Endodermal cell (in vitro differentiated cells): ENCODE measurements around the gene NCK1. TPM values are rescaled to one million over a fixed set of nuclear protein-coding genes. Genes with fewer than 3 reads are reported as not detected.

ENCODE experiments used
- DNase-seq: peaks from one replicate; pipeline ENCODE4 v3.0.0-alpha.2; 2017
- H3K27ac ChIP-seq: 2 replicates; pipeline ENCODE4 v1.5.1; 2013; ENCODE audit warnings: mild to moderate bottlenecking, low read depth, low read length, moderate library complexity
- H3K27me3 ChIP-seq: 2 replicates; pipeline ENCODE4 v1.6.1; 2013; ENCODE audit warnings: mild to moderate bottlenecking, low read length, moderate library complexity; ENCODE audit not compliant: insufficient read depth, control insufficient read depth, poor library complexity, severe bottlenecking
- H3K36me3 ChIP-seq: 2 replicates; pipeline ENCODE4 v1.7.0; 2013; ENCODE audit warnings: mild to moderate bottlenecking, low read length, moderate library complexity; ENCODE audit not compliant: control insufficient read depth, insufficient read depth
- H3K4me1 ChIP-seq: one replicate; pipeline ENCODE4 v1.7.0; 2013; ENCODE audit warnings: low read length; ENCODE audit not compliant: control insufficient read depth, insufficient read depth
- H3K4me3 ChIP-seq: 2 replicates; pipeline ENCODE4 v1.5.1; 2013; ENCODE audit warnings: mild to moderate bottlenecking, low read length, moderate library complexity
- H3K9ac ChIP-seq: 2 replicates; pipeline ENCODE4 v1.6.1; 2013; ENCODE audit warnings: mild to moderate bottlenecking, low read length, moderate library complexity; ENCODE audit not compliant: poor library complexity, severe bottlenecking; ENCODE audit errors: extremely low read depth
- H3K9me3 ChIP-seq: 2 replicates; pipeline ENCODE4 v1.6.1; 2013; ENCODE audit warnings: mild to moderate bottlenecking, low read length, moderate library complexity; ENCODE audit not compliant: control insufficient read depth
- H3K27ac Mint-ChIP-seq: 2 replicates; pipeline ENCODE4 v1.8.0; 2020; ENCODE audit warnings: mixed read lengths
- H3K27me3 Mint-ChIP-seq: 2 replicates; pipeline ENCODE4 v1.8.0; 2021; ENCODE audit warnings: mild to moderate bottlenecking, mixed read lengths; ENCODE audit not compliant: insufficient read depth
- H3K36me3 Mint-ChIP-seq: 2 replicates; pipeline ENCODE4 v1.8.0; 2020; ENCODE audit warnings: low read depth, mixed read lengths
- H3K4me1 Mint-ChIP-seq: 2 replicates; pipeline ENCODE4 v1.8.0; 2020; ENCODE audit warnings: mixed read lengths
- H3K4me3 Mint-ChIP-seq: 2 replicates; pipeline ENCODE4 v1.8.0; 2020; ENCODE audit warnings: mild to moderate bottlenecking, moderate library complexity, mixed read lengths
- H3K9me3 Mint-ChIP-seq: 2 replicates; pipeline ENCODE4 v1.8.0; 2020; ENCODE audit warnings: mild to moderate bottlenecking, mixed read lengths
- WGBS, 2 experiments: methylation state at CpG; one replicate each; pipeline versions ENCODE4 v1.1.5 to v1.1.7; 2013; ENCODE audit warnings: missing lambda C conversion rate in 2 of 2, mixed read lengths in 1 of 2; ENCODE audit not compliant: insufficient coverage in 1 of 2, insufficient read length in 1 of 2; 5-methylcytosine and 5-hydroxymethylcytosine counted together
- total RNA-seq, 2 donors: library from RNA; stranded (reverse); fragmentation: NEBNext Ultra II Directional in 1 of 2; extraction: Animal tissue kit (Norgen Biotek cat#: 25700) in 1 of 2; gene quantifications; 2 replicates in 1 of 2; 3 replicates in 1 of 2; pipeline ENCODE4 v1.2.1, GENCODE V29; 2021
- TF ChIP-seq, protein P1 (sequence below): fragments of 200-600 bp; sonication (generic); conservative IDR thresholded peaks from 2 replicates; pipeline ENCODE4 v1.5.0; 2021; ENCODE audit warnings: antibody characterized with exemption, mild to moderate bottlenecking

The NCK1 gene
- total RNA-seq, 2 donors from 2014 or later: 24.5 to 28.9 TPM

DNA sequence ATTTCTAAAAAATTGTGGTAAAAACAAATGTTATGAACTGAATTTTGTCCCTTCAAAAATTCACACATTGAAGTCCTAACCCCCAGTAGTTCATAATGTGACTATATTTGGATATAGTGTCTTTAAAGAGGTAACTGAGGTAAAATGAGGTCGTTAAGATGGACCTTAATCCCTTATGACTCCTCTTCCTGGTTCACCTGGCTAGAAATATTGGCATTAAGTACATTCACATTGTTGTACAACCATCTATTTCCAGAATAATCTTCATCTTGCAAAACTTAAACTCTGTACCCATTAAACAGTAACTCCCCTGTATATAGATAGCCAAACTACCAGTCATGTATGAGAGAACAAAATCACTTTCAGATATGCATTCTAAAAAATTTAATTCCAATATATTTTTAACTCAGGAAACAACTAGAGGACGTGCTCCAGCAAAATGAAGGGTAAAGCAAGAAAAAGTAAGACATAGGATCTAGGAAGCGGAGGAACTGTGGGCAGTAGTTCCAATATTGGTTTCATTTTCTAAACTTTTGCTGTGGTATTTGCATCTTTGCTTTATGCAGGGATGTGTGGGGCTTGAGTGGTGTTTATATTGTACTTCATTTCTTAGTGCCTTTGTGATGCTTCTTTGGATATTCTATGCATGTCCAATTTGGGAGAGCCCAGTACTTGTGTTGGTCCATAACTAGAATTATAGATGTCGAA lies 59.0 kb downstream of the NCK1 start:
- H3K4me1 ChIP-seq: no peaks in the 10 kb centered on the region
- WGBS, 2 experiments: 97 to 100% methylated on average over 3 to 4 of the region's 4 CpGs
- TF ChIP-seq, protein P1, sequence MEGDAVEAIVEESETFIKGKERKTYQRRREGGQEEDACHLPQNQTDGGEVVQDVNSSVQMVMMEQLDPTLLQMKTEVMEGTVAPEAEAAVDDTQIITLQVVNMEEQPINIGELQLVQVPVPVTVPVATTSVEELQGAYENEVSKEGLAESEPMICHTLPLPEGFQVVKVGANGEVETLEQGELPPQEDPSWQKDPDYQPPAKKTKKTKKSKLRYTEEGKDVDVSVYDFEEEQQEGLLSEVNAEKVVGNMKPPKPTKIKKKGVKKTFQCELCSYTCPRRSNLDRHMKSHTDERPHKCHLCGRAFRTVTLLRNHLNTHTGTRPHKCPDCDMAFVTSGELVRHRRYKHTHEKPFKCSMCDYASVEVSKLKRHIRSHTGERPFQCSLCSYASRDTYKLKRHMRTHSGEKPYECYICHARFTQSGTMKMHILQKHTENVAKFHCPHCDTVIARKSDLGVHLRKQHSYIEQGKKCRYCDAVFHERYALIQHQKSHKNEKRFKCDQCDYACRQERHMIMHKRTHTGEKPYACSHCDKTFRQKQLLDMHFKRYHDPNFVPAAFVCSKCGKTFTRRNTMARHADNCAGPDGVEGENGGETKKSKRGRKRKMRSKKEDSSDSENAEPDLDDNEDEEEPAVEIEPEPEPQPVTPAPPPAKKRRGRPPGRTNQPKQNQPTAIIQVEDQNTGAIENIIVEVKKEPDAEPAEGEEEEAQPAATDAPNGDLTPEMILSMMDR: no peak
- no peaks in the 10 kb centered on the region for H3K36me3 ChIP-seq
- H3K9ac ChIP-seq: no peak overlapping the region
- peaks cover 6% of the 10 kb centered on the region for H3K36me3 Mint-ChIP-seq
- no peaks in the 10 kb centered on the region for H3K27me3 Mint-ChIP-seq
- no peak overlapping the region for H3K4me3 ChIP-seq
- peaks cover 9% of the 10 kb centered on the region for H3K4me1 Mint-ChIP-seq
- H3K27me3 ChIP-seq: no peaks in the 10 kb centered on the region
- H3K27ac Mint-ChIP-seq: no peak overlapping the region
- H3K9me3 ChIP-seq: peaks cover 11% of the 10 kb centered on the region
- H3K9me3 Mint-ChIP-seq: peaks cover 6% of the 10 kb centered on the region
- no peak overlapping the region for H3K4me3 Mint-ChIP-seq
- DNase-seq: no peak
- no peak overlapping the region for H3K27ac ChIP-seq

DNA sequence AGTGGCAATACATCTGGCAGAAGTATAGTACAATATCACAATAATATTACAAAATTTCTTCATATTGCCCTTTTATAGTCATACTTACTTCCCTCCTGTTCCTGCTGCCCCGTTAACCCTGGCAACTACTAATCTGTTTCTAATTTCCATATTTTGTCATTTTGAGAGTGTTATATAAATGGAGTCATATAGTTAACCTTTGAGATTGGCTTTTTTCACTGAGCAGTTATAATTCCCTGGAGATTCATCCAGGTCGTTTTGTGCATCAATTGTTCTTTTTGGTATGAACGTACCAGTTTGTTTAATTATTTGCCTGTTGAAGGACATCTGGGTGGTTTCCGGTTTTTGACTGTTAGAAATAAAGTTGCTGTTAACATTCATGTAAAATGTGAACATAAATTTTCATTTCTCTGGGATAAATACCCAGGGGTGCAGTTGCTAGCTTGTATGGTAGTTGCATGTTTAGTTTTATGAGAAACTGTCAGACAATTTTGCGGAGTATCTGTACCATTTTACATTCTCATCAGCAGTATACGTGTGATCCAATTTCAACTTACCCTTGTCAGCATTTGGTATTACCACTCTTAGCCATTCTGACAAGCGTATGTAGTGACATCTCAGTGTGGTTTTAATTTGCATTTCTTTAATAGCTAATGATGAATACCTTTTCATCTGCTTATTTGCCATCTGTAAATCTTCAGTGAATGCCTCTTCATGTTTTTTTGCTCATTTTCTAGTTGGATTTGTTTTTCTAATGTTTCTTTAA lies 63.6 kb downstream of the NCK1 start:
- Histone ChIP-seq H3K4me3 (no peak overlapping the region), H3K27ac (no peak overlapping the region), H3K9ac (no peak overlapping the region), H3K27me3 (no peaks in the 10 kb centered on the region), H3K4me1 (no peaks in the 10 kb centered on the region), H3K36me3 (peaks cover 16% of the 10 kb centered on the region), H3K9me3 (peaks cover 8% of the 10 kb centered on the region)
- Mint-ChIP-seq H3K4me3 (no peak overlapping the region), H3K36me3 (peaks cover 16% of the 10 kb centered on the region), H3K9me3 (peaks cover 6% of the 10 kb centered on the region), H3K27me3 (no peaks in the 10 kb centered on the region), H3K4me1 (no peaks in the 10 kb centered on the region), H3K27ac (no peak overlapping the region)
- 93 to 94% methylated on average over 5 to 7 of the region's 7 CpGs for WGBS, 2 experiments
- TF ChIP-seq, protein P1: no peak
- no peak for DNase-seq

DNA sequence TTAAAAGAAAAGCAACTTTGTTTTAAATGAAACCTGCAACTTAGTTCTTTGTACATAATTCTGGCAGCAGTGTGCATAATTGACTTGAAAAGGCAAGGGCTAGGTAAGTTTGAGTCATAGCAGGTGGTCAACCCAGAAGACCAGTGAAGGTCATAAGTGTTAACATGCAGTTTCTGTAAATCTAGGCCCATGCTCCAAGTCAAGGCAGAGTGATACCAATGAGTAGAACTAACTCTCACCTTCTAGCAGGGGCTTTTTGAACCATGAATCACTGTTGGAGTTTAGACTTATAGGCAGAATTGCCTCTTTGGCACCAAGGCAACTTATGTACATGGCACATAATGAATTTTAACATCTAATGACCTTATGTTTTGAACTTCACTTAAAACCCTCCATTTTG lies 66.2 kb downstream of the NCK1 start:
- no peak overlapping the region for H3K4me3 Mint-ChIP-seq
- no peak overlapping the region for H3K27ac ChIP-seq
- H3K4me1 Mint-ChIP-seq: no peaks in the 10 kb centered on the region
- H3K9me3 ChIP-seq: no peaks in the 10 kb centered on the region
- H3K27me3 ChIP-seq: no peaks in the 10 kb centered on the region
- H3K4me3 ChIP-seq: no peak overlapping the region
- H3K9ac ChIP-seq: no peak overlapping the region
- no peaks in the 10 kb centered on the region for H3K27me3 Mint-ChIP-seq
- H3K4me1 ChIP-seq: no peaks in the 10 kb centered on the region
- no peak for DNase-seq
- peaks cover 16% of the 10 kb centered on the region for H3K36me3 ChIP-seq
- H3K9me3 Mint-ChIP-seq: no peaks in the 10 kb centered on the region
- peaks cover 13% of the 10 kb centered on the region for H3K36me3 Mint-ChIP-seq
- TF ChIP-seq, protein P1: no peak
- H3K27ac Mint-ChIP-seq: no peak overlapping the region
